Measurements from ENCODE around the gene PPIAL4G.
"Not testable (repeated sequence)": the region's sequence is repeated elsewhere in the genome, so short reads cannot be mapped to it uniquely, and the experiment has no call there.

Gene PPIAL4G

GRCh38 chr1:148483029-148483428 lies at the start of gene PPIAL4G:
TSS of gene PPIAL4G (minus strand) at chr1:148483302. CDS start at chr1:148483252, 50 bp downstream.
- not testable (repeated sequence) for DNase-seq

- DNase-seq, result not testable (repeated sequence)
Measured at GRCh38 chr1:148532158-148532557, 49.1 kb upstream of the PPIAL4G start.

DNA sequence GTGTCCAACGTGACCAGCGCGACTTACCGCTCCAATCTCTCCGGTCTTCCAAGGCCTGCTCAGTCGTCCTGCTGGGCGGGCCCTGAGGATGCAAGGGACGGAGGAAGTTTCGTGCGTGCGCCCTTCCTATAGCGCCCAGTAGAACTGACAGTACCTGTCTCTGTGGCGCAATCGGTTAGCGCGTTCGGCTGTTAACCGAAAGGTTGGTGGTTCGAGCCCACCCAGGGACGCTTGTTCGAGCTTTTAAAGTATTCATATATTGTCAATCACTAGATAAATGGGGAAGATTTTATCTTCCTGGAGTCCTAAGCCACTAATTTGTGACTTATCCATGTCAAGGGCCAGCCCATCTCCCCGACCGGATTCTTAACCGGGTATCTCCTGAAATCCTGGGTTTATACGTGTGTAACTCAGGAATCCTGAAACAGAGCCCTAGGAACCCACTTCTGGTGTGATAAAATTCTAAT lies 46.0 kb upstream of the PPIAL4G start:
- DNase-seq, result peak; percentile 50 to 54

DNA sequence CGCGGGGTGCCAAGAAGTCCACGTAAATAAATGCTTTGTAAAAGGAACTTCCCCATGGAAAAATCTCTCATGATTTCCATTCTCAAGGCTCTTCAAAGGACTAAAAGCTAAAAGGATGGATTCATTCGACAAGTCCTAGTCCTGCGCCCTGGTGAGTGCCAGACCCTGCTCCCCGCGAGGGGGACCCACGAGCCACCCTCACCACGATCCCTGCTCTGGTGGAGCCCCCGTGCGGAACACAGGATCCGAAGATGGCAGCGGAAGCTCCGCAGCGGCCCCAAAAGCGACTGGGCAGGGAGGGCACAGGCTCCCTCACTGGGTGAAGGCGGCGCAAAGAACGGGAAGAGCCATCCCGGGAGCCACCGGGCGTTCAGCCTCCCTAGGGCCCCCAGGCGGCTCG lies 45.5 kb upstream of the PPIAL4G start:
- DNase-seq, result not testable (repeated sequence)

DNA sequence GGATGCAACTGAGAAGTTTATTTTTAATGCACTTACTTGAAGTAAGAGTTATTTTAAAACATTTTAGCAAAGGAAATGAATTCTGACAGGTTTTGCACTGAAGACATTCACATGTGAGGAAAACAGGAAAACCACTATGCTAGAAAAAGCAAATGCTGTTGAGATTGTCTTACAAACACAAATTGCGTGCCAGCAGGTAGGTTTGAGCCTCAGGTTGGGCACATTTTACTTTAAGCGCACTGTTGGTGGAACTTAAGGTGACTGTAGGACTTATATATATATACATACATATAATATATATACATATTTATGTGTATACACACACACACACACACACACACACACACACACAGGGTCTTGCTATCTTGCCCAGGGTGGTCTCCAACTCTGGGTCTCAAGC lies 43.5 kb upstream of the PPIAL4G start:
- DNase-seq, result not testable (repeated sequence)

DNA sequence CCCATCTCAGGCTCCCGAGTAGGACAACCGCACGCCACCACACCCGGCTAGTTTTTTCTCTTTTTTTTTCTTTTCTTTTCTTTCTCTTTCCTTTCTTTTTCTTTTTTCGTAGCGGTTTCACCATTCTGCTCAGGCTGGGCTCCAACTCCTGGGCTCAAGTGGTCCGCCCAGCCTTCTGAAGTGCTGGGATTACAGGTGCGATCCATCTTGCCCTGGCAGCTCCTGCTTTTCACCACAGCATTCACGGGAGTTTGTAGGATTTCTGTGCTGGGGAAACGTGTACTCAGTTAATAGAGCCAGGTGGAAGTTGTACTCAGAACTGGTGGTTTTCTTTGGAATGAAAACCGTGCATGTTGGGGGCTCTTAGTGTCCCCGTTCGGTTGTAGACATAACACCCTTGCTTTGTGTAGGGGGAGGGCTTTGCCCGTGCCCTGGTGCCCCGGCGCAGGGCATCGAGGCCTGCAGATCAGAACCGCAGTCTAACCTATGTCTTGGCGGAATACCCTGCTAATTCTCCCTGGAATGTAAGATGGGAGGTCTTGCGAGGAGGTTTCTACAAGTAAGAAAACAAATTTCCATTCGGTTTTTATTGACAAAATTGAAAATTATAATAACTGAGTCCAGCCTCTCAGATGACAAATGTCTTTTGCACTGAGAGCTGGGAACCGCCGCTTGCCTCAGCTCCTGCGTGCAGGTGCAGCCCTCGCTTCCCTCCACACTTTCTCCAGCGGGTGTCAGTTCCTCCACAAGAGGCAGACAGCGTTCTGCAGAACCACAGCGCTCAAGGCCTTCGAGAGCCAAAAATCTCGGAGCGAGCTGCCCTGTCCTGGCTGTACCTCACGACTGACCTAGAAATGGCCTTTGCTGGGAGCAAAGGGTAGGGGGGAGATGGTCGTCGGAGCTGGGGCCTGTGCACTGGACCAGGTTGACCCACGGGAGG lies 40.4 kb upstream of the PPIAL4G start:
- not testable (repeated sequence) for DNase-seq

GRCh38 chr1:148522561-148523204 lies 39.6 kb upstream of the PPIAL4G start:
- DNase-seq, result peak; percentile 83 to 86

GRCh38 chr1:148522072-148522471 lies 39.0 kb upstream of the PPIAL4G start:
- DNase-seq, result peak; percentile 74 to 83

GRCh38 chr1:148514310-148514709 lies 31.2 kb upstream of the PPIAL4G start:
- DNase-seq, result not testable (repeated sequence)

GRCh38 chr1:148512571-148513184 lies 29.6 kb upstream of the PPIAL4G start:
- not testable (repeated sequence) for DNase-seq

DNA sequence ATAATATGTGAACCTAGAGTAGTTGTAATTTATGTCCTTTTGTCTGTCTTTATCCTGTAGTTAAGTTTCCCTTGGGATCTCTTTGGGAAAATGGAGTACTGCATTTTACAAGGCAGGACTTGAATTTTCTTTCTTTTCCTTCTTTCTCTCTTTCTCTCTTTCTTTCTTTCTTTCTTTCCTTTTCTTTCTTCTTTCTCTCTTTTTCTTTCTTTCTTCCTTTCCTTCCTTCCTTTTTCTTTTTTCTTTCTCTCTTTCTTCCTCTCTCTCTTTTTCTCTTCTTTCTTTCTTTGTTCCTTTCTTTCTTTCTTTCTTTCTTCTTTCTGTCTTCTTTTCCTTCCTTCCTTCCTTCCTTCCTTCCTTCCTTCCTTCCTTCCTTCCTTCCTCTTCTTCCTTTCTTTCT lies 10.8 kb upstream of the PPIAL4G start:
- DNase-seq, result not testable (repeated sequence)

GRCh38 chr1:148481134-148481533 lies 2.0 kb downstream of the PPIAL4G start:
- DNase-seq, result peak; percentile 3

DNA sequence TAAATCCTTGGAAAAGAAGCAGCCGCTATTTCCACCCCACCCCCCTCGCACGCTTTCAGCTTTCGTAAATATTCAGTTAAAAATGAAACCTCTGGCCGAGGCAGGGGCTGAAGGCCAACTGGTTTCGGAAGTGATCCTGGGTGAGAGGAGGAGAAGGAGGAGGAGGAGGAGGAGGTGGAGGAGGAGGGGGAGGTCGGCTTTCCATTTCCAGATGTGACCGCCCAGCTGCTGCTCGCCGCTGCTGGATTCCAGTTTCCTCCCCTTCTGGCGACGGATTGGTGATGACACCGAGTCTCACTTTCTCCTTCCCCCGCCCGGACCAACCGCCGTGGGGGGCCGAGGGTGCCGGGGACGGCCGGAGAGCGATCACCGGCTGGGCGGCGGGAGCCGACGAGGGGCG lies 23.4 kb downstream of the PPIAL4G start:
- DNase-seq, result not testable (repeated sequence)

- DNase-seq, result peak; percentile 27 to 43
Measured at GRCh38 chr1:148458901-148459581, 24.1 kb downstream of the PPIAL4G start.

DNA sequence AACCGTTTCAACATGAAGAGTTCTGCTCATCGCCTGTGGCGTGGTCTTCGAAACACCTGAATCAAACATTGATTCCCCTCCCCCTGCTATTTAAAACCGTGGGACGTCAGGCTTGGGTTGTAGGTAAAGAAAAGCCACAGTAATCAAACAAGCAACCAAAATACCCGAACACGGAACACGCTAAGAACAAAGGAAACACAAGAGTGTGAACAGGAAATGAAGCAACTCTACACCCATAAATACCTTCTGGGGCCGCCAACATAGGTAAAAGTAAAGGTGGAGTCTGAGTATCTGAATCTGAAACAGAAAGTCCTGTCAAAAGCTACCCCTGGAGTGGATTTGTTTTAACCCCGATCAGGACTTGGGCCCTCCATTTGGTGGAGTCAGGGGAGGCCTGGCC lies 24.7 kb downstream of the PPIAL4G start:
- DNase-seq, result peak; percentile 46 to 51

- DNase-seq, result not testable (repeated sequence)
Measured at GRCh38 chr1:148452845-148453244, 30.3 kb downstream of the PPIAL4G start.

DNA sequence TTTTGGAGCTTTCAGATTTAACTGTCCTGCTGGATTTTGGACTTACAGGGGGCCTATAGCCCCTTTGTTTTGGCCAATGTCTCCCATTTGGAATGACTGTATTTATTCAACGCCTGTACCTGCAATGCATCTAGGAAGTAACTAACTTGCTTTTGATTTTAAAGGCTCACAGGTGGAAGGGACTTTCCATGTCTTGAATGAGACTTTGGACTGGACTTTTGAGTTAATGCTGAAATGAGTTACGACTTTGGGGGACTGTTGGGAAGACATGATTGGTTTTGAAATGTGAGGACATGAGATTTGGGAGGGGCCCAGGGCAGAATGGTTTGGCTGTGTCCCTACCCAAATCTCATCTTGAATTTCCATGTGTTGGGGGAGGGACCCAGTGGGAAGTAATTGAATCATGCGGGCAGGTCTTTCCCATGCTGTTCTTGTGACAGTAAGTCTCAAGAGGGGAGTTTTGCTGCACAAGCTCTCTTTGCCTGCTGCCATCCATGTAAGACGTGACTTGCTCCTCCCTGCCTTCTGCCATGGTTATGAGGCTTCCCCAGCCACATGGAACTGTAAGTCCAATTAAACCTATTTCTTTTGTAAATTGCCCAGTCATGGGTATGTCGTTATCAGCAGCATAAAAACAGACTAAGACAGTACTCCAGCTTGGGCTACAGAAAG lies 43.3 kb downstream of the PPIAL4G start:
- not testable (repeated sequence) for DNase-seq

GRCh38 chr1:148435406-148435805 lies 47.7 kb downstream of the PPIAL4G start:
- no peak for DNase-seq

GRCh38 chr1:148434832-148435231 lies 48.3 kb downstream of the PPIAL4G start:
- no peak for DNase-seq

DNA sequence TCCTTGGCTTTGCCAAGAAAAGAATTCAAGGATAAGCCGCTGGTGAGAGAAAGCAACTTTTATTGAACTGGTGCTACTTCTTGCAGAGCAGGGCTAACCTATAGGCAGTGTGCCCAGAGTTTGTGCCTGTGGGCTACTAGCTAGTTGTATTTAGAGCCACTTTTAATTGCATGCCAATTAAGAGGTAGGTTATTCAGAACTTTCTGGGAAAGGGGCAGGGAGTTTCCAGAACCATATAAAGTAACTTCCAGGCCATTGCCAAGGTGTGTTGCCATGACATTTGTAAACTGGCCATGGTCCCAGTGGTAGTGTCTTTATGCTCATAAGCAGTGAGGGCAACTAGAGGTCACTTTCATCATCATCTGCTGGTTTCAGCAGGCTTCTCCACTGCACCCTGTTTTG lies 50.2 kb downstream of the PPIAL4G start:
- not testable (repeated sequence) for DNase-seq
